OCI-LY7 (cell line): ENCODE data around the gene NFX1.

Source experiments
- CTCF ChIP-seq: fragments of 200-600 bp; sonication (generic); conservative IDR thresholded peaks from 2 replicates; pipeline ENCODE4 v1.5.1; 2014; ENCODE audit warnings: mild to moderate bottlenecking, antibody characterized with exemption, low read length, moderate library complexity, mixed read lengths
- EZH2phosphoT487 ChIP-seq: fragments of 200-600 bp; sonication (generic); IDR thresholded peaks from 2 replicates; pipeline ENCODE4 v1.6.1; 2018; ENCODE audit warnings: low read depth, borderline replicate concordance, mild to moderate bottlenecking, mixed run types, antibody characterized with exemption, low read length, moderate library complexity, mixed read lengths

GRCh38 chr9:33404788-33405362 lies 114.6 kb downstream of the NFX1 start:
- TF ChIP-seq CTCF = no peak
- no peak for TF ChIP-seq EZH2phosphoT487
